ENCODE results near the gene GNPAT. TPM values are rescaled to one million over a fixed set of nuclear protein-coding genes. Genes with fewer than 3 reads are reported as not detected.

GNPAT gene
- total and polyA plus RNA-seq, 2 experiments from 2014 or later, result 32.8 to 45.4 TPM

- H3K4me2 ChIP-seq, result no peak overlapping the region
- Mint-ChIP-seq H3K27me3 (ENCODE audit: insufficient read depth, low read depth, poor library complexity) (peaks cover 25% of the 10 kb centered on the region), H3K27ac (no peak overlapping the region), H3K9me3 (no peaks in the 10 kb centered on the region), H3K36me3 (ENCODE audit: low read depth) (no peaks in the 10 kb centered on the region), H3K4me3 (no peak overlapping the region), H3K4me1 (no peaks in the 10 kb centered on the region)
- no peak for ATAC-seq
- DNase-seq (ENCODE audit: low spot score), result no peak
- H3K27me3 ChIP-seq (ENCODE audit: insufficient read depth), result 0 out of 2 replicates have a peak, but pooled peaks cover 6% of the 10 kb centered on the region
- H3K79me2 ChIP-seq (replicated peaks; ENCODE audit: insufficient read depth), result no peaks in the 10 kb centered on the region
- H3F3A ChIP-seq (replicated peaks; ENCODE audit: low read depth), result no peaks in the 10 kb centered on the region
- no peaks in the 10 kb centered on the region for H4K20me1 ChIP-seq (replicated peaks; ENCODE audit: insufficient read depth)
- H3K36me3 ChIP-seq (ENCODE audit: insufficient read depth), result no peaks in the 10 kb centered on the region
- H3K27ac ChIP-seq (ENCODE audit: low read depth), result no peak overlapping the region
- H3K4me3 ChIP-seq, result no peak overlapping the region
- no peaks in the 10 kb centered on the region for H3K4me1 ChIP-seq (ENCODE audit: insufficient read depth)
- TF ChIP-seq CTCF (conservative IDR thresholded peaks at IDR 0.05; ENCODE audit: low read depth in 2 of 2), result no peak
- TF ChIP-seq ETS1 (IDR thresholded peaks at IDR 0.05), result no peak
- TF ChIP-seq POLR2AphosphoS5 (IDR thresholded peaks at IDR 0.05; ENCODE audit: low read depth), result no peak
- TF ChIP-seq ZNF331 (CRISPR knock-in tag; IDR thresholded peaks at IDR 0.05; ENCODE audit: low read depth), result no peak
- TF ChIP-seq NANOG (IDR thresholded peaks at IDR 0.05; ENCODE audit: borderline replicate concordance), result no peak
- TF ChIP-seq ZNF462 (CRISPR knock-in tag; IDR thresholded peaks at IDR 0.05), result no peak
- no peak for TF ChIP-seq STAT1 (IDR thresholded peaks at IDR 0.05; ENCODE audit: unreplicated experiment)
- TF ChIP-seq JUNB (IDR thresholded peaks at IDR 0.05; ENCODE audit: unreplicated experiment), result no peak
- no peak for TF ChIP-seq REST (IDR thresholded peaks at IDR 0.05; ENCODE audit: unreplicated experiment)
- TF ChIP-seq EZH2phosphoT487 (IDR thresholded peaks at IDR 0.05; ENCODE audit: unreplicated experiment), result no peak
- no peak for TF ChIP-seq ZNF114 (CRISPR knock-in tag; IDR thresholded peaks at IDR 0.05)
- TF ChIP-seq EZH2 (IDR thresholded peaks at IDR 0.05; ENCODE audit: low read depth, unreplicated experiment), result no peak
- no peak for TF ChIP-seq CREB1 (CRISPR knock-in tag; IDR thresholded peaks at IDR 0.05; ENCODE audit: low read depth)
- no peak overlapping the region for H2AFZ ChIP-seq
- no peaks in the 10 kb centered on the region for H3K9me2 ChIP-seq (ENCODE audit: insufficient read depth)
Observed at GRCh38 chr1:231203259-231204057, 37.6 kb upstream of the GNPAT start.

Measured in GM23338 (cell line).